ENCODE measurements around the gene ACOX3. TPM values are rescaled to one million over a fixed set of nuclear protein-coding genes. Genes with fewer than 3 reads are reported as not detected.

The ACOX3 gene
- total and polyA plus RNA-seq, 9 of the 15 experiments (the other 6 are each of a cell fraction or from before 2014, with no cell fraction given) = 0.68 to 7.3 (median 3.7) TPM

- TF ChIP-seq RBM14 (IDR thresholded peaks at IDR 0.05; ENCODE audit: borderline replicate concordance, insufficient read depth, low read depth, low read length) = no peak
- TF ChIP-seq SMARCE1 (IDR thresholded peaks at IDR 0.05) = peak; percentile 53; the same call in 1 of the 2 replicates
- TF ChIP-seq BMI1 (IDR thresholded peaks at IDR 0.05; ENCODE audit: low read length) = no peak
- TF ChIP-seq ZNF511 (CRISPR knock-in tag; IDR thresholded peaks at IDR 0.05) = no peak
- peak; percentile 95 for TF ChIP-seq NFE2 (IDR thresholded peaks at IDR 0.05; ENCODE audit: low read depth)
- TF ChIP-seq ZBTB9 (CRISPR knock-in tag; IDR thresholded peaks at IDR 0.05) = no peak
- no peak for TF ChIP-seq U2AF2 (optimal IDR thresholded peaks at IDR 0.05; ENCODE audit: low read depth, low read length)
- TF ChIP-seq C11orf30 (IDR thresholded peaks at IDR 0.05; ENCODE audit: low read depth) = peak; percentile 96
- no peak for TF ChIP-seq ZFP36 (IDR thresholded peaks at IDR 0.05; ENCODE audit: low read depth, low read length, partially characterized antibody)
- no peak for TF ChIP-seq PHF8 (IDR thresholded peaks at IDR 0.05; ENCODE audit: borderline replicate concordance, low read length)
- TF ChIP-seq CLOCK (CRISPR knock-in tag; IDR thresholded peaks at IDR 0.05; ENCODE audit: borderline replicate concordance) = no peak
- no peak for TF ChIP-seq BRF1 (IDR thresholded peaks at IDR 0.05; ENCODE audit: borderline replicate concordance, extremely low read depth, insufficient read length)
- no peak for TF ChIP-seq ZNF23 (CRISPR knock-in tag; IDR thresholded peaks at IDR 0.05)
- TF ChIP-seq, protein P1, sequence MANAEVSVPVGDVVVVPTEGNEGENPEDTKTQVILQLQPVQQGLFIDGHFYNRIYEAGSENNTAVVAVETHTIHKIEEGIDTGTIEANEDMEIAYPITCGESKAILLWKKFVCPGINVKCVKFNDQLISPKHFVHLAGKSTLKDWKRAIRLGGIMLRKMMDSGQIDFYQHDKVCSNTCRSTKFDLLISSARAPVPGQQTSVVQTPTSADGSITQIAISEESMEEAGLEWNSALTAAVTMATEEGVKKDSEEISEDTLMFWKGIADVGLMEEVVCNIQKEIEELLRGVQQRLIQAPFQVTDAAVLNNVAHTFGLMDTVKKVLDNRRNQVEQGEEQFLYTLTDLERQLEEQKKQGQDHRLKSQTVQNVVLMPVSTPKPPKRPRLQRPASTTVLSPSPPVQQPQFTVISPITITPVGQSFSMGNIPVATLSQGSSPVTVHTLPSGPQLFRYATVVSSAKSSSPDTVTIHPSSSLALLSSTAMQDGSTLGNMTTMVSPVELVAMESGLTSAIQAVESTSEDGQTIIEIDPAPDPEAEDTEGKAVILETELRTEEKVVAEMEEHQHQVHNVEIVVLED (CRISPR knock-in tag; IDR thresholded peaks at IDR 0.05) = no peak
- TF ChIP-seq, protein P2, sequence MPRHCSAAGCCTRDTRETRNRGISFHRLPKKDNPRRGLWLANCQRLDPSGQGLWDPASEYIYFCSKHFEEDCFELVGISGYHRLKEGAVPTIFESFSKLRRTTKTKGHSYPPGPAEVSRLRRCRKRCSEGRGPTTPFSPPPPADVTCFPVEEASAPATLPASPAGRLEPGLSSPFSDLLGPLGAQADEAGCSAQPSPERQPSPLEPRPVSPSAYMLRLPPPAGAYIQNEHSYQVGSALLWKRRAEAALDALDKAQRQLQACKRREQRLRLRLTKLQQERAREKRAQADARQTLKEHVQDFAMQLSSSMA (CRISPR knock-in tag; IDR thresholded peaks at IDR 0.05) = no peak
- TF ChIP-seq HCFC1 (IDR thresholded peaks at IDR 0.05; ENCODE audit: low read depth, low read length) = no peak
- TF ChIP-seq, protein P3, sequence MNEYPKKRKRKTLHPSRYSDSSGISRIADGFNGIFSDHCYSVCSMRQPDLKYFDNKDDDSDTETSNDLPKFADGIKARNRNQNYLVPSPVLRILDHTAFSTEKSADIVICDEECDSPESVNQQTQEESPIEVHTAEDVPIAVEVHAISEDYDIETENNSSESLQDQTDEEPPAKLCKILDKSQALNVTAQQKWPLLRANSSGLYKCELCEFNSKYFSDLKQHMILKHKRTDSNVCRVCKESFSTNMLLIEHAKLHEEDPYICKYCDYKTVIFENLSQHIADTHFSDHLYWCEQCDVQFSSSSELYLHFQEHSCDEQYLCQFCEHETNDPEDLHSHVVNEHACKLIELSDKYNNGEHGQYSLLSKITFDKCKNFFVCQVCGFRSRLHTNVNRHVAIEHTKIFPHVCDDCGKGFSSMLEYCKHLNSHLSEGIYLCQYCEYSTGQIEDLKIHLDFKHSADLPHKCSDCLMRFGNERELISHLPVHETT (CRISPR knock-in tag; conservative IDR thresholded peaks at IDR 0.05 in 1 of 2, IDR thresholded peaks at IDR 0.05 in 1 of 2) = 0 out of 4 replicates have a peak, but pooled peaks of 1 of the 2 experiments have one; percentile 50
- no peak for TF ChIP-seq SMAD1 (IDR thresholded peaks at IDR 0.05; ENCODE audit: low read depth, low read length, partially characterized antibody)
Observed at GRCh38 chr4:8419222-8420041, 21.1 kb downstream of the ACOX3 start (continued).

Data from K562 (cell line).